ENCODE measurements around the gene UVSSA. TPM values are rescaled to one million over a fixed set of nuclear protein-coding genes. Genes with fewer than 3 reads are reported as not detected.

The UVSSA gene
- total and polyA plus RNA-seq, 8 donors = 9.2 to 30.9 (median 14.5) TPM

- 92 to 95% methylated on average over 23 of the region's 23 CpGs for WGBS, 2 donors
- Histone ChIP-seq H3K9me3 (no peaks in the 10 kb centered on the region), H3K4me1 (no peaks in the 10 kb centered on the region), H3K27ac (no peak overlapping the region), H3K4me3 (no peak overlapping the region), H3K36me3 (peaks cover 0 to 8% (median 0%) of the 10 kb centered on the region in 3 donors), H3K27me3 (no peaks in the 10 kb centered on the region)
- intact Hi-C loops (cut with DNase I) = no loop called here
- ATAC-seq = no peak
- DNase-seq = peak in 3 of 6 donors; percentile 0 to 74 (median 12)
- FAIRE-seq = no peak
- no peak for TF ChIP-seq CTCF (IDR thresholded peaks at IDR 0.05)
Observed at GRCh38 chr4:1376391-1376840, 29.4 kb downstream of the UVSSA start.

- Histone ChIP-seq H3K4me3 (no peak overlapping the region), H3K36me3 (peaks cover 0 to 8% (median 0%) of the 10 kb centered on the region in 3 donors), H3K9me3 (no peaks in the 10 kb centered on the region), H3K27me3 (no peaks in the 10 kb centered on the region), H3K27ac (no peak overlapping the region), H3K4me1 (no peaks in the 10 kb centered on the region)
- TF ChIP-seq CTCF (IDR thresholded peaks at IDR 0.05) = no peak
- 84 to 89% methylated on average over 32 of the region's 32 CpGs for WGBS, 2 donors
- ATAC-seq (no peak), DNase-seq (peak in 4 of 6 donors; percentile 1 to 75 (median 41)), FAIRE-seq (no peak)
- intact Hi-C loops (cut with DNase I) = no loop called here
Observed at GRCh38 chr4:1376841-1377605, 30.0 kb downstream of the UVSSA start.

- ATAC-seq = no peak
- no peak overlapping the region for H3K4me3 ChIP-seq
- H3K36me3 ChIP-seq = peaks cover 0 to 8% (median 0%) of the 10 kb centered on the region in 3 donors
- WGBS, 2 donors = 94 to 95% methylated on average over 19 of the region's 19 CpGs
- FAIRE-seq = no peak
- DNase-seq = peak in 4 of 6 donors; percentile 1 to 73 (median 41)
- H3K4me1 ChIP-seq = no peaks in the 10 kb centered on the region
- no peak overlapping the region for H3K27ac ChIP-seq
- intact Hi-C loops (cut with DNase I) = no loop called here
- H3K9me3 ChIP-seq = no peaks in the 10 kb centered on the region
- TF ChIP-seq CTCF (IDR thresholded peaks at IDR 0.05) = no peak
- H3K27me3 ChIP-seq = no peaks in the 10 kb centered on the region
Observed at GRCh38 chr4:1377606-1378261, 30.7 kb downstream of the UVSSA start.

GRCh38 chr4:1378559-1379231 lies 31.7 kb downstream of the UVSSA start:
- Histone ChIP-seq H3K36me3 (peaks cover 0 to 8% (median 0%) of the 10 kb centered on the region in 3 donors), H3K27me3 (no peaks in the 10 kb centered on the region), H3K27ac (no peak overlapping the region), H3K9me3 (no peaks in the 10 kb centered on the region), H3K4me3 (no peak overlapping the region), H3K4me1 (no peaks in the 10 kb centered on the region)
- DNase-seq (peak in 3 of 6 donors; percentile 23 to 79 (median 53)), FAIRE-seq (no peak), ATAC-seq (no peak)
- WGBS, 2 donors = 89 to 93% methylated on average over 28 to 30 of the region's 30 CpGs
- TF ChIP-seq CTCF (IDR thresholded peaks at IDR 0.05) = no peak
- intact Hi-C loops (cut with DNase I) = no loop called here

All from pancreas (tissue), 10 donors.